MM.1S (cell line): ENCODE data around the gene ANKRD60.

Source experiments
- EZH2 ChIP-seq: fragments of 300-600 bp; sonication (generic); optimal IDR thresholded peaks from 2 replicates; pipeline ENCODE3; 2017; ENCODE audit warnings: low read depth, mild to moderate bottlenecking, antibody characterized with exemption, low read length, mixed read lengths
- EZH2phosphoT487 ChIP-seq: fragments of 300-600 bp; sonication (generic); IDR thresholded peaks from 2 replicates; pipeline ENCODE4 v1.6.1; 2018; ENCODE audit warnings: antibody characterized with exemption, low read length
- TF ChIP-seq, protein P1 (sequence below): fragments of 300-600 bp; sonication (generic); IDR thresholded peaks from 2 replicates; pipeline ENCODE4 v1.5.1; 2016; ENCODE audit warnings: antibody characterized with exemption, low read length, mixed read lengths

DNA sequence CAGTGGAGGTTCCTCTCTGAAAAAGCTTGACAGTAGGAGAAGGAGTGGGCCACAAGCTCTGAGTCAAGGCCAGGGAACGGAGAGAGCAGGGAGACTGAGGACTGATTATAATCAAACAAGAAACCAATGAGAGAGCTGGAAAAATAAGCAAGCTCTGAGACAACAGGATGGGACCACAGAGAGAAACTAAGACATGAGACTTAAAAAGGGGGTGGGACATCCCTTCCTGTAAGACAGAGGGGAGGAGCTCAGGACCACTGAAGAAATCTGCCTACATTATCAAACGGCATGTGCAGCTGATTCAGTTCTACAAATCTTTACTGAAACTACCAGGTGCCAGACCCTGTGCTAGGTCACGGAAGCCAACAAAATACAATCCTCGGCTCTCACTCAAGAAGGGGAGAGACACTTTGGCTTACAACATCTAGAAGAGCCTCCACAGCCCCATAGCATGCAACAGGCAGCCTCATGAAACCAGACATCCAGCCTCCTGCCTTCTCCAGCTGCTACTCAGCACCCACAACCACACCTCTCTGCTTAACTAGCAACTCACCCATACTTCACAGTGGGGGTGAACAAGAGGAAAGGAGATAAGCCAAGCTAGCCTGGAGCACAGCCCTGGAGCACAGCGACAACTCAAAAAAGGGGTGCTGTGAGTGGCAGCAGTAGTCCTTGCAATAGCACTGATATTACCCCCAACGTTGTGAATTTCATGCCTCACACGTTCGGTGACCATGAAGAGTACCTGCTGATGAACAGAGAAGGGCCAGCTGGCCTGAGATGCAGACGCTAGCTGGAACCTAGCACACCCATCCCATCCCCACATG lies 39.1 kb upstream of the ANKRD60 start:
- TF ChIP-seq, protein P1, sequence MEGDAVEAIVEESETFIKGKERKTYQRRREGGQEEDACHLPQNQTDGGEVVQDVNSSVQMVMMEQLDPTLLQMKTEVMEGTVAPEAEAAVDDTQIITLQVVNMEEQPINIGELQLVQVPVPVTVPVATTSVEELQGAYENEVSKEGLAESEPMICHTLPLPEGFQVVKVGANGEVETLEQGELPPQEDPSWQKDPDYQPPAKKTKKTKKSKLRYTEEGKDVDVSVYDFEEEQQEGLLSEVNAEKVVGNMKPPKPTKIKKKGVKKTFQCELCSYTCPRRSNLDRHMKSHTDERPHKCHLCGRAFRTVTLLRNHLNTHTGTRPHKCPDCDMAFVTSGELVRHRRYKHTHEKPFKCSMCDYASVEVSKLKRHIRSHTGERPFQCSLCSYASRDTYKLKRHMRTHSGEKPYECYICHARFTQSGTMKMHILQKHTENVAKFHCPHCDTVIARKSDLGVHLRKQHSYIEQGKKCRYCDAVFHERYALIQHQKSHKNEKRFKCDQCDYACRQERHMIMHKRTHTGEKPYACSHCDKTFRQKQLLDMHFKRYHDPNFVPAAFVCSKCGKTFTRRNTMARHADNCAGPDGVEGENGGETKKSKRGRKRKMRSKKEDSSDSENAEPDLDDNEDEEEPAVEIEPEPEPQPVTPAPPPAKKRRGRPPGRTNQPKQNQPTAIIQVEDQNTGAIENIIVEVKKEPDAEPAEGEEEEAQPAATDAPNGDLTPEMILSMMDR: no peak
- no peak for TF ChIP-seq EZH2
- no peak for TF ChIP-seq EZH2phosphoT487
